ENCODE data around the gene ADAMTSL2. TPM values are rescaled to one million over a fixed set of nuclear protein-coding genes. Genes with fewer than 3 reads are reported as not detected.

Gene ADAMTSL2
- not detected for polyA plus RNA-seq (ENCODE audit: low read depth in 6 of 6)

DNA sequence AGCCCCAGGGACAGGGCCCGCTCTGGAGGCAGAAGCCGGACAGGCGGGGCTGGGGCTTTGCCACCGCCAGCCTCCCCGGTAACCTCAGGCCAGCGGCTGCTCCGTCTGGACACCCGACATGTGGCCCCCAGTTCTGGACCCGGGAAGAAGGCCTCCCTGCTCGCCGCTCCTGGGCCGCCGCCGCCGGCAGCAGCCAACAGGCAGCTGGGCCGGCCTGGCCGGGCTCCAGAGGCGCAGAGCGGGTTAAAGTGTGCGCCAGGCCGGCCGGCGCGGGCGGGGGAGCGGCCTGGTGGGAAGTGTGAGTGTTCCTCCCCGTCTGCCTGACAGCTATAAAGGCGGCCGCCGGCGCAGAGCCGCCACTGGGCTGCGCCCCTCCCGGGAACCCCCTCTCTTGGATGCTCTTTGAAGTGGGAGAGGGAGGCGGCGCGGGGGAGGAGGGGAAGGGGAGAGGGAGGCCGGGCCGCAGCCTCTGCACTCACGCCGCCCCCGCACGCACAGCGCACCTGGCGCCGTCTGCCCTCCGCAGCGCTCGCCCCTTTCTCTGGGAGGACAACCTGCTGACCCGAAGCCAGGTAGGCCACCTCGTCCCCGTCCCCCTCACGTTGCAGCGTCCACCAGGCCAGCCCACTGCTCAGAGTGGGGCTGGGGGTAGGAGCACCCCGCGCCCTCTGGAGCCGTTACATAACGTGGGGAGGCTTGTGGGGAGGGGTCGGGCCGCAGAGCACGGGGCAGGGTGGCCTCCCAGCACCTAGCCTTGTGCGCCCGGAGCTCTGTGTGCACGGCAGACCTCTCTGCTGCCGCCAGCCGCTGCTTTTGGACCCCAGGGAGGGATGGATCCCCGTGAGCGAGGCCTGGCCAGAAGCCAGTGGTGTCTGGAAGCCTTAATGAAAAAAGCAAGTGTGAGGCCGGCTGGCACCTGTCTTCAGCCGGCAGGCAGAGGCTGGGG lies at the start of gene ADAMTSL2:
TSS of gene ADAMTSL2 (plus strand) at position 359 of the 946 bp plus-strand sequence. CDS start 2,009 bp downstream, outside the sequence.
- Mint-ChIP-seq H3K27ac (peak within 1 kb of the TSS in 2 of 6 donors; percentile 69 to 72), H3K4me1 (peaks cover 15 to 23% (median 17%) of the 10 kb centered on the region in 3 donors), H3K36me3 (no peaks in the 10 kb centered on the region), H3K27me3 (peaks cover 16 to 68% (median 36%) of the 10 kb centered on the region in 3 donors), H3K9me3 (no peaks in the 10 kb centered on the region), H3K4me3 (peak within 1 kb of the TSS in 5 of 8 donors; percentile 19 to 77 (median 60))
- DNase-seq (no peak), ATAC-seq (ENCODE audit: low read depth in 2 of 2) (peak; percentile 29 to 56)

DNA sequence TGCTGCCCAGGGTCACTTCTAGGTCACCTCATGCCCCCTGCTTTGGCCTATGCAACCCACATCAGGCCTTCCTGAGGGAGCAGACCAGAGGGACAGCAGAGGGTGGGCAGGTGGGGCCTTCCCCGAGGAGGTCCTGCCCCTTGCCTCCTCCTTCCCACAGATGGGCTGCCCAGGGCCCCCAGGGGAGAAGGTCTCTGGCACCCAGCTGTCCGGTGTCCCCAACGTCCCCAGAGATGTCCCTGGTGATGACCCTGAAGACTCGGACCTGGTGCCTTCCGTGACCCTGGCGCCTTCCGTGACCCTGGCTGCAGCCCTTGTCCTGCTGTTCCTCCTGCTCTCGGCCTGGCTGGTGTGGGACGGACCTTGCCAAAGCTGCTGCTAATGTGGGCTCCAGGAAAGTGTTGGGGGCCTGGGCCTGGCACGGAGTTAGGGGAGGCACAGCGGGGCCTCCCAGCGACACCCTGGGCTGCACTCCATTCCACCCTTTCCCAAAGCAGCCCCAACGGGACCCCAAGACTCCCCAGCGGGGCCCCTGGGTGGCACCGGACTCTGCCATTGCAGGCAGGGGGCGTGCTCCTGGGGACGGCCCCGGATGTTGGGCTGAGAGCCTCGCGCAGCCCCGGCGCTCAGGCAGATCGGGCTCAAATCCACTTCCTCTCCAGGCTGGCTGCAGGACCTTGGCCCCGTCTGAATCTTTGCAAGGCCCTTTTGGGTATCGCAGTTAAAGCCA lies 48.8 kb upstream of the ADAMTSL2 start:
- no peak for DNase-seq
- Mint-ChIP-seq H3K4me3 (peak overlapping the region in 3 of 8 donors; percentile 39 to 48 (median 48)), H3K9me3 (no peaks in the 10 kb centered on the region), H3K27ac (peak overlapping the region in 1 of 6 donors; percentile 37), H3K36me3 (no peaks in the 10 kb centered on the region), H3K4me1 (peaks cover 0 to 8% (median 5%) of the 10 kb centered on the region in 3 donors), H3K27me3 (peaks cover 7 to 21% (median 12%) of the 10 kb centered on the region in 3 donors)
- peak; percentile 49 to 50 for ATAC-seq (ENCODE audit: low read depth in 2 of 2)

DNA sequence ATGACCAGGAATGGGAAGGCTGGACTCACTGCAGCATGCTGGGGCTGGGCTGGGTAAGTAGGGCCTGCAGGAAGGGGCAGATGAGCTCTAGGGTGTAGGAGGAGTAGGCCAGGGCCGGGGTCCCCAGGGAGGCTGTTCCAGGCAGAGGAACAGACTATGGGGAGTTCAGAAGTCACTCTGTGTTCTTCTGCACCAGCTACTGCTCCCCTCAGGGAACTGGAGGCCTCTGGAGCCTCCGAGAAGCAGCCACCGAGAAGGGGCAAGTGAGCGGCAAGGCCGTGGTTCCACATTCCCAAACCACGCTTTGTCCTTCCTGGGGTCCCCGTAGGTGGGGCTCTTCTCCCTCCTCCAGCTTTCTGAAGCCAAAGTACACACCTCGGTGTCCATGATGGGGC lies 47.2 kb upstream of the ADAMTSL2 start:
- ATAC-seq (ENCODE audit: low read depth in 2 of 2) (no peak), DNase-seq (no peak)
- Mint-ChIP-seq H3K27me3 (peaks cover 12 to 21% (median 14%) of the 10 kb centered on the region in 3 donors), H3K9me3 (no peaks in the 10 kb centered on the region), H3K36me3 (no peaks in the 10 kb centered on the region), H3K4me1 (peaks cover 0 to 8% (median 5%) of the 10 kb centered on the region in 3 donors), H3K27ac (no peak overlapping the region), H3K4me3 (no peak overlapping the region)

DNA sequence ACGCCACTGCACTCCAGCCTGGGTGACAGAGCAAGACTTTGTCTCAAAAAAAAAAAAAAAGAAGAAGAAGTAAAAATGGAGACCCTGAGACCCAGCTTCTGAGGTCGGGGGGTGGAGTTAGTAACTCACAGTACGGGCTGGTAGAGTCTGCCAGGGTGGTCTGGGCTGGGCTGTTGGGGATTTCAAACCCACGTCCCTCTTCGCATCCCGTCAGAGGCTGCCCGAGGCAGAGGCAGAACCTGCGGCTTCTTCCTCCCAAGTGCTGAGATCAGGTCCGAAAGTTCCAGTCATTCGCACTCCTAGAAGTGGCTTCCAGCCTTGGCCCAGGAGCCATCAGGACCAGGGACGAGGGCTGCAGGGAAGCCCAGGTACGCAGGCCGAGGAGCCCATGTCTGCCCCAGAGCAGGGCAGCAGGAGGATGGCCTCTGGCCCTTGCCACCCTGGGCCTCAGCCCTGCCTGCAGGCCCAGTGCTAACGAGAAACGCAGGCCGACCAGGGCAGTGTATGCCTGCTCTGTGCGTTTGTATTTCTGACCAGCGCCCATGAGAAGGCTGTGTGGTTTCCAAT lies 45.7 kb upstream of the ADAMTSL2 start:
- DNase-seq (no peak), ATAC-seq (ENCODE audit: low read depth in 2 of 2) (no peak)
- H3K27me3 Mint-ChIP-seq = peaks cover 14 to 21% (median 16%) of the 10 kb centered on the region in 3 donors
- H3K36me3 Mint-ChIP-seq = no peaks in the 10 kb centered on the region
- no peaks in the 10 kb centered on the region for H3K9me3 Mint-ChIP-seq
- H3K27ac Mint-ChIP-seq = no peak overlapping the region
- H3K4me1 Mint-ChIP-seq = peaks cover 0 to 8% (median 5%) of the 10 kb centered on the region in 3 donors
- H3K4me3 Mint-ChIP-seq = no peak overlapping the region

DNA sequence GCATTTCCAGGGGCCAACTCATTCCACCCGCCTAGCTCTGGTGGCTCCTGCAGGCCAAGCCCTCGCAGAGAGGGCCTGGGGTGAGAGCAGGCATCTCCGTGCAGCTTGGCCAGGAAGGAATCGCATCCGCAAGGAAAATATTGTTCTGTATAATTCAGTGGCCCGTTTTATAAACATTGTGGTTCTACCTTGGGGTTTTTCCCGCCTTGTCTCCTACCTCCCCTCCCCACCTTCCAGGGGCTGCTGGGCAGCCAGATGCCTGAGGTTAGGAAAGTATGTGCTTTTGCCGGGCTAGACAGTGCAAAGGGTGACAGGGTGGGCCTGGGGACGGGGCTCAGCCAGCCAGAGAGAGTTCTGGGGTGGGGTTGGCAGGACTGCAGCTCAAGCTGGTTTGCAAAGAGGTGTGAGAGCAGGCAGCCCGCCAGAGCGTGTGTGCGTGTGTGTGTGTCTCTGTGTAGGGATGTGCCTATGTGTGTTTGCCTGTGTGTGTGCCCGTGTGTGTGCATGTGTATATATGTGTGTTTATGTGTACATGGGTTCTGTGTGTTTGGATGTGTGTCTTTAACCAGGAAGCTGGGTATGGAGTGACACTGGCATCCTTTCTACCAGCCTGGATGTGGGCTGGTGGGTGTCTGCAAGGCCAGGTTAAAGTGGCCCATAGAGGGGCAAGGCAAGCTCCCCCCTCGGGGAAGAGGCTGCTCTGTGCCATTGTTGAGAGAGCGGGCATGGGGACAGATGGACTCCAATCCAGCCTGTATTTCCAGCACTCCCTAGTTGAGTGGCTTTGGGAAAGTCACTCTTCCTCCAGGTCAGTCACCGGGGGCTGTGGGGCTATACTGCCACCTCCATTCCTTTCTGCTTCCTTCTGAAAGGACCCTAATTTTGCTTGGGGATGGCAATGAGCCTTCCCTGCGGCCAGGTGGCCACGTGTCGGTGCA lies 45.0 kb upstream of the ADAMTSL2 start:
- Mint-ChIP-seq H3K36me3 (no peaks in the 10 kb centered on the region), H3K9me3 (no peaks in the 10 kb centered on the region), H3K4me1 (peaks cover 0 to 8% (median 5%) of the 10 kb centered on the region in 3 donors), H3K27ac (no peak overlapping the region), H3K27me3 (peaks cover 14 to 21% (median 16%) of the 10 kb centered on the region in 3 donors), H3K4me3 (no peak overlapping the region)
- ATAC-seq (ENCODE audit: low read depth in 2 of 2) = no peak
- DNase-seq = no peak

DNA sequence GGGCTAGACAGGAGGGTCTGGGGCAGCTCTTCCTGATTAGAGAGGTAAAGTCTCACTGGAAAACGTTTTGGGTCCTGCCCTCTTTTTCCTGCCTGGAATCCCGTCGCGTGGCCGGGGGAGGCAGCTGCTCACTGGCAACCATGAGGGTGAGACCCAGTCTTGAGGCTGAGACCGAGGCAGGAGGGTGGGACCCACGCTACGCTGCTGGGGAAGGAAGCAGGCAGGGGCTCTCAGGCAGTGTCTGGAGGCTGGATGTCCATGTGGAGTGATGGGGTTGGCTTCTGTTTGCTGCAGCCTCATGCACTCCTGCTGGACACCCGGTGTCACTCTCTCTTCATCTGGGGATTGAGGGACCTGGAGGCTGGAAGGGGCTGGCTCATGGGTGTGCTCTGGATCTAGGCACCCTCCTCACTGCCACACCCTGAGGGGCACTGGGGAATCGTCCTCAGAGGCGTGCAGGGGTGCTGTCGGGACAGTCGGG lies 44.3 kb upstream of the ADAMTSL2 start:
- H3K4me3 Mint-ChIP-seq = peak overlapping the region in 1 of 8 donors; percentile 29
- H3K27ac Mint-ChIP-seq = no peak overlapping the region

DNA sequence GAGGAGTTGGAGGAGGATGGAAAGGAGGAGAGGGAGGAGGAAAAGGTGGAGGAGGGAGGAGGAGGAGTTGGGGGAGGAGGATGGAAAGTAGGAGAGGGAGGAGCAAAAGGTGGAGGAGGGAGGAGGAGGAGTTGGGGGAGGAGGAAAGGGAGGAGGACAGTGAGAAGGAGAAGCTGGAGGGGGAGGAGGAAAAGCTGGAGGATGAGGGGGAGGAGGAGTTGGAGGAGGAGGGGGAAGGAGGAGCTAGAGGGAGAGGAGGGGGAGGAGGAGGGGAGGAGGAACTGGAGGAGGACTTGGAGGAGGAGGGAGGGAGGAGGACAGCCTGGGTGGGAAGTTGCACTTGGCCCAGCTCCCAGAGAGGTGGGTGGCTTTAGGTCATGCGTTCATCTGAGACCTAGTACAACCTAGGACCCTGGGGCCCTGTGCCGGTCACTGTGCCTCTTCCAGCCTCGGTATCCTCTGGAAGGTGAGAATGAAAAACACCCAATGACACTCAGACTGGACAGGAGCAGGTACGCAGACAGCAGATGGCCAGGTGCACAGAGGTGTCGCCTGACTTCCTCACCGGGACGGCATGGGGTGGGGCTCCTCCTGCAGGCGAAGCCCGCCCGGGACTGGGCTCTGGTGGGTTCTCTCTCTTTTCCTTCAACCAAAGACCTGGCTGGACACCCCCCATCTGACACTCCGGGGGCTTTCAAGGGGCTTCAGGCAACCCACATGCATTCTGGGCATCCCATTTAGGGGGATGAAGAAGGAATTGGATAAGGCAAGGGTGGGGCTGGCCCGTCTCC lies 43.4 kb upstream of the ADAMTSL2 start:
- ATAC-seq (ENCODE audit: low read depth in 2 of 2) (no peak), DNase-seq (no peak)
- Mint-ChIP-seq H3K36me3 (no peaks in the 10 kb centered on the region), H3K27me3 (peaks cover 14 to 21% (median 16%) of the 10 kb centered on the region in 3 donors), H3K9me3 (no peaks in the 10 kb centered on the region), H3K27ac (no peak overlapping the region), H3K4me1 (peaks cover 0 to 5% (median 4%) of the 10 kb centered on the region in 3 donors), H3K4me3 (no peak overlapping the region)

More for the DNA sequence above, 44.3 kb upstream of the ADAMTSL2 start:
- no peak for ATAC-seq (ENCODE audit: low read depth in 2 of 2)
- Mint-ChIP-seq H3K27me3 (peaks cover 14 to 21% (median 16%) of the 10 kb centered on the region in 3 donors), H3K4me1 (peaks cover 0 to 8% (median 5%) of the 10 kb centered on the region in 3 donors), H3K36me3 (no peaks in the 10 kb centered on the region), H3K9me3 (no peaks in the 10 kb centered on the region)
- DNase-seq = no peak

DNA sequence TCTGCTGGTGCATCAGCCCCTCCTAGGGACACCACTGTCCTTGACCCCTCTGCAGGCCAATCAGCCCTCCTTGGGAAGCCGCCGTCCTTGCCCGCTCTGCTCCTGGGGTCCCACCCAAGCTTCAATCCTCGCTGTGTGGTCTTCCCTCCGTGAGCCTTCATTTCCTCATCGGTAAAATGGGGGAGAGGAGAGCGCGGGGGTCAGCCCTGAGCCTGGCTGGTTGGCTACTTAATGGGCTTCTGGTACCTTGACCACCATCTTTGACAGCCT lies 42.9 kb upstream of the ADAMTSL2 start:
- H3K27ac Mint-ChIP-seq = no peak overlapping the region
- H3K9me3 Mint-ChIP-seq = no peaks in the 10 kb centered on the region
- no peaks in the 10 kb centered on the region for H3K36me3 Mint-ChIP-seq

DNA sequence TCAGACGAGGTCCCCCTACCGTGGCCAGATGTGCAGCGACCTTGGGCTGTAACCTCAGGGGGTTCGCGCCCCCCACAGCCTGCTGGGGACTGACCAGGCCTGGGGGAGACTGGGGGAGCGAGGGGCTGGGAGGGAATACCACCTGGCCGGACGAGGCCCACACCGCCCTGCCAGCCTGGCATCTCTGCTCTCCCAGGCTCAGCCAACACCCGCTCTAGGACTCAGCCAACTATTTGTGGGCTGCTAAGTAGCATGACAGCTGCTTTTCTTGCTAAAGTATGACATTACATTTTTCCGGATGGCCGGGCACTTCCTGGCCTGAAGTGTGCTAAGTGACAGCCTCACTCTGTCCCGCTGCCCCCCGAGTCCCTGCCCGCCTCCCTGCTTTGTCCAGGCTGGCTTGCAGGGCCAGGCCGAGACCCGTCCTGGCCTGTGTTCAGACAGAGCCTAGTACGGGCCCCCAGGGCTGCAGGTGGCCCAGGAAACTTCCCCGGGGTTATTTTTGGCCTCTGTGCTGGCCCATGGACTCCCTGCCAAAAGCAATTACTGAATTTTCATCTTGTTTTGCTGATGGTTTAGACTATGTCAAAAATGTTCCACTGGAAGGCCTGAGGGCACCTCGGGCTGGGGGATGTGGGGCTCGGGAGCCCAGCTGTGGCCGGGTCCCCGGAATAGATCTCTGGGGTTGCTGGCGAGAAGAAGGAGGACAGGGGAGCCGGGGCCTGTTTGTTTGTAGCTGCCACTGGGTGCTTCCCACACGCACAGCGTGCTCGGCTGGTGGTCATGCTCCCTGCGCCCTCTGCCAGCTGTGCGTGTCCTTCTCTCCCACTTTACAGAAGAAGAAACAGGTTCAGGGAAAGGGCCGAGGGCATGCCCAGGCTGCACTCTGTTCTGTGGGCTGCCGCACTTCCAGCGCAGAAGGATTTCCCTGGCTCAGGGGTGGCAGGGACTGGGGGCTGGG lies 42.2 kb upstream of the ADAMTSL2 start:
- Mint-ChIP-seq H3K27ac (no peak overlapping the region), H3K27me3 (peaks cover 11 to 15% (median 14%) of the 10 kb centered on the region in 3 donors), H3K9me3 (no peaks in the 10 kb centered on the region), H3K4me1 (no peaks in the 10 kb centered on the region), H3K4me3 (no peak overlapping the region), H3K36me3 (no peaks in the 10 kb centered on the region)
- no peak for ATAC-seq (ENCODE audit: low read depth in 2 of 2)
- no peak for DNase-seq

More for the DNA sequence above, 42.9 kb upstream of the ADAMTSL2 start:
- Mint-ChIP-seq H3K27me3 (peaks cover 11 to 16% (median 14%) of the 10 kb centered on the region in 3 donors), H3K4me3 (no peak overlapping the region), H3K4me1 (no peaks in the 10 kb centered on the region)
- ATAC-seq (ENCODE audit: low read depth in 2 of 2) = no peak
- no peak for DNase-seq

DNA sequence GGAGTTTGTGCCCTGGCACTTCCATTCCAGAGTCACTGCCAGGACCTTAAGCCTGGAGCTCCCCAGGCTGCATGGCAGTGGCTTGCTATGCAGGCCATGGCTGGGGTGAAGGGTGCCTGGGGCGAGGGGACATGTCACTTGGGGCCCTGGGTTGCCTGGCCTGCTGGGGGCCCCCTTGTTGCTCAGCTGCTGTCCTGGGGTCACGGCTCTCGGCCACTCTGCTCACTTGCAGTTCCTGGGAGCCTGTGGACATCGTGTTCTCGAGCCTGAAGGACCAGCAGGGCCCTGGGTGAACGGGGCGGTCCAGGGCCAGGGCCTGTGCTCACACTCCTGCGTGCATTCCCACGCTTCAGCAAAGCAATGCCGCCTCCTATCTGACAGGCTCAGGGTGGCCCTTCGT lies 41.1 kb upstream of the ADAMTSL2 start:
- Mint-ChIP-seq H3K36me3 (no peaks in the 10 kb centered on the region), H3K27me3 (peaks cover 11 to 23% (median 22%) of the 10 kb centered on the region in 3 donors), H3K4me1 (no peaks in the 10 kb centered on the region), H3K9me3 (no peaks in the 10 kb centered on the region), H3K27ac (peak overlapping the region in 1 of 6 donors; percentile 59), H3K4me3 (no peak overlapping the region)
- DNase-seq (no peak), ATAC-seq (ENCODE audit: low read depth in 2 of 2) (no peak)

Measured in naive B cell (primary cell).